Measurements from ENCODE around the gene C16orf87.

The C16orf87 gene

DNA sequence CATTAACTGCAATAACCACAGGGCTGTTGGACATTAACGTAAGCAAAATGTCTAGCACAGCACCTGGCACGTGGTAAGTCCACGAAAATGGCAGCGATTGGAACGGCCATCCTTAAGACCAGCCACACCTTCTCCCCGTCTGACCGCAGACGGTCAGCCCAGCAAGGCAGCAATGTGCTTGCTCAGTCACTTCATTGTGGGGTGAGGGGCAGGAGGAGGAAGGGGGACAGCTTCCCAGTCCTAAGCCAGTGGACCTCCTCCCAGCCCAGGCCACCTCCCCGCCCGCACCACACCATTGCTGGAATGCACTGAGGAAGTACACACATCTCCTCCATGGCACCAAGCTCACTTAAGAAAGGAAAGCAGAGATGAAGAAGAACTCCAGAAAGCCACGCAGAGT, 74.2 kb downstream of the C16orf87 start:
- DNase-seq (ENCODE audit: insufficient read length, low spot score): no peak
- TF ChIP-seq, protein P1, sequence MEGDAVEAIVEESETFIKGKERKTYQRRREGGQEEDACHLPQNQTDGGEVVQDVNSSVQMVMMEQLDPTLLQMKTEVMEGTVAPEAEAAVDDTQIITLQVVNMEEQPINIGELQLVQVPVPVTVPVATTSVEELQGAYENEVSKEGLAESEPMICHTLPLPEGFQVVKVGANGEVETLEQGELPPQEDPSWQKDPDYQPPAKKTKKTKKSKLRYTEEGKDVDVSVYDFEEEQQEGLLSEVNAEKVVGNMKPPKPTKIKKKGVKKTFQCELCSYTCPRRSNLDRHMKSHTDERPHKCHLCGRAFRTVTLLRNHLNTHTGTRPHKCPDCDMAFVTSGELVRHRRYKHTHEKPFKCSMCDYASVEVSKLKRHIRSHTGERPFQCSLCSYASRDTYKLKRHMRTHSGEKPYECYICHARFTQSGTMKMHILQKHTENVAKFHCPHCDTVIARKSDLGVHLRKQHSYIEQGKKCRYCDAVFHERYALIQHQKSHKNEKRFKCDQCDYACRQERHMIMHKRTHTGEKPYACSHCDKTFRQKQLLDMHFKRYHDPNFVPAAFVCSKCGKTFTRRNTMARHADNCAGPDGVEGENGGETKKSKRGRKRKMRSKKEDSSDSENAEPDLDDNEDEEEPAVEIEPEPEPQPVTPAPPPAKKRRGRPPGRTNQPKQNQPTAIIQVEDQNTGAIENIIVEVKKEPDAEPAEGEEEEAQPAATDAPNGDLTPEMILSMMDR (IDR thresholded peaks at IDR 0.05; ENCODE audit: insufficient read depth, missing control alignments): no peak
- no peak for FAIRE-seq

- no peak for DNase-seq (ENCODE audit: insufficient read length, low spot score)
- TF ChIP-seq, protein P1 (IDR thresholded peaks at IDR 0.05; ENCODE audit: insufficient read depth, missing control alignments): no peak
- FAIRE-seq: no peak
Measured at GRCh38 chr16:46753015-46753414, 78.0 kb downstream of the C16orf87 start.

GRCh38 chr16:46751381-46751780, 79.6 kb downstream of the C16orf87 start:
- no peak for FAIRE-seq
- TF ChIP-seq, protein P1 (IDR thresholded peaks at IDR 0.05; ENCODE audit: insufficient read depth, missing control alignments): no peak
- DNase-seq (ENCODE audit: insufficient read length, low spot score): no peak

GRCh38 chr16:46748775-46749705, 81.9 kb downstream of the C16orf87 start:
- DNase-seq (ENCODE audit: insufficient read length, low spot score) (no peak), FAIRE-seq (no peak)
- TF ChIP-seq, protein P1 (IDR thresholded peaks at IDR 0.05; ENCODE audit: insufficient read depth, missing control alignments): no peak

DNA sequence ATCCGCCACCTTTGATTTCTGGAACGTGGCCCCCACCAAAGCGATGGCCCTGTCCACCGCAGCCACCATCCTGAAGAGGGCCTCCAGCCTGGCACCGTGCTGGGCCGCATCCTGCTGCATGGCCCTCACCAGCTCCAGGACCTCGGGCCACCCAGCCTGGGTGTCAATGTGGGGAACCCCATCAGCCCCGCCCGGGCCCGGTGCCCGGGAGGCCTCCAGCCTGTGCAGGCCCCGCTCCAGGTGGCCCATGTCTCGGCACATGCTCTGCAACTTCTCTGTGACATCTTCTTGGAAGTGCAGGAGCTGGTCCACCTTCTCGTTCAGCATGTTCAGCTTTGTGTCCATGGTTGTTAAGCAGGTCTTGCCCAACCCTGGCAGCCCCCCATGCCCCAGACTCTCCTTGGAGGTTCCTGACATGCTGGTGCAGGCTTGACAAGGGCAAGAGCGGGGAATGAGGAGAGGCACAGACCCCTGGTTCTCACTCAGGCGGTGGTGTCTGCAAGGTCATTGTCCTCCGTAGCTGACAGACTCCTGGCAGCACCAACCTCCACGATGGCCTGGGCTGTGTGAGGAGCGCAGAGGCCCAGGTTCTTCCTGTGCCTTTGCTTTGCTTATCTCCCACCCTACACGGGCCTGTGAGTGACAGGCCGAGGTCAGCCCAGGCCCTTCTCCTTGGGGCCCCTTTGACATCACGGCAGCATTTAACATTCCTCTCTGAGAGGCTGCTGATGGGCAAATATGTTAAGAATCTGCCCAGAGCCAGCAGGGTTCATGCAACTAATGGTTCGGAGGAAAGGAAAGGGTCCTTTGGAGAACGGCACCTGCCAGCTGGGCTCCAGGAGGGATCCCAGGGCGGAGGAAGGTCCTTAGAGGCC, 83.0 kb downstream of the C16orf87 start, which contains the start of gene MYLK3:
Gene MYLK3, minus strand, starts transcription at position 568 of the 875 bp plus-strand sequence. Its CDS starts 151 bp downstream, at position 417.
- TF ChIP-seq, protein P1 (IDR thresholded peaks at IDR 0.05; ENCODE audit: insufficient read depth, missing control alignments): no peak
- FAIRE-seq (no peak), DNase-seq (ENCODE audit: insufficient read length, low spot score) (no peak)

DNA sequence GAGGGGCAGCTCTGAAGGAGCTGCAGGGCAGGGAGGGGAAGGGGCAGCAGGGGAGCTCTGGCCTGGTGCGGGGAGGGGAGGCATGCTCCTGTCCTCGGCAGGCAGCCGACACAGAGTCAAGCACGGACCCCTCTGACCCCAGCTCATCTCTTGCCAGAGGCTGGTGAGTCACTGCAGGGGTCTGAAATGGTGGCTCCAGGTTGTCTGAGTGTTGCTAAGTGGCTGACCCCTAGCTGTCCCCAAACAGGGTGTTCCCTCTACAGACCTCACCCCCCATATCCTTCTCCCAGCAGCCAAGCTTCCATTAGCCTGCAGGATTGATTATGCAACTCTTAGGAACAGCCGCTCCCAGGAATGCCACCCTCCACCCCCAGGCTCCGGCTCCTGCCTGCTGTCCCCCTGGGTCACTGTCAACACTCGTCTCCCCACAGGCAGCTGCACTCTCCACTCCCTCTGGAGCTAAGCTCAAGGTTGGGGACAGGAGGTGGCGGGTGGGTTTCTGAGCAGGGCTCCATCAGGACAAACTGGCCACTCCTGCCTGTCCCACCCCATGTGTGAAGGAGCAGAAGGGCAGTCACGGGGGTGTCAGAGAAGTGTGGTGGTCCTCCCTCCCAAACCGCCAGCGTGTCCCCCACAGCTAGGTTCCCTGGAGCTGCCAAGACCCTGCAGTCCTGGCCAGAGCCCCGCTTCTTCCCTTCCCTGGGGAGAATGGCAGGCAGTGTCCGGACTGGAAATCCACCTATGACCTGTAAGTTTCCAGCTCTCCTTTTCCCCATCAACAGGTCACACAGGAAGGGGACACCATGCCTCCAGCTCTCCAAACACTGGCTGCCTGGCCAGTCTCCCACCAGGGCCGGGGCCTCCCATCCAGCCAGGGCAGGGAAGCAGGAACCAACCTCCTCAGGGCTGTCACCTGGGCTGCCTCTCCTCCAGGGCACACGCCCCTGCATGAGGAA, 83.9 kb downstream of the C16orf87 start:
- no peak for FAIRE-seq
- DNase-seq (ENCODE audit: insufficient read length, low spot score): no peak
- TF ChIP-seq, protein P1 (IDR thresholded peaks at IDR 0.05; ENCODE audit: insufficient read depth, missing control alignments): no peak

Measured in D721Med (cell line).